Ishikawa (cell line): ENCODE results near the gene ACTL7A.

Source experiments
- CREB1 ChIP-seq: IDR thresholded peaks from 2 replicates; pipeline ENCODE4 v1.6.1; 2012; ENCODE audit warnings: low read depth
- EGR1 ChIP-seq: IDR thresholded peaks from 2 replicates; pipeline ENCODE4 v1.6.1; 2012
- EP300 ChIP-seq: IDR thresholded peaks from 2 replicates; pipeline ENCODE4 v1.6.1; 2012; ENCODE audit warnings: borderline replicate concordance
- MAX ChIP-seq: IDR thresholded peaks from 2 replicates; pipeline ENCODE4 v1.6.1; 2012
- RAD21 ChIP-seq: IDR thresholded peaks from 2 replicates; pipeline ENCODE4 v1.6.1; 2012; ENCODE audit warnings: low read depth
- TAF1 ChIP-seq: IDR thresholded peaks from 2 replicates; pipeline ENCODE4 v1.6.1; 2012; ENCODE audit warnings: low read depth, mild to moderate bottlenecking
- YY1 ChIP-seq: IDR thresholded peaks from 2 replicates; pipeline ENCODE4 v1.6.1; 2012; ENCODE audit warnings: low read depth
- TF ChIP-seq, protein P1 (sequence below): IDR thresholded peaks from 2 replicates; pipeline ENCODE4 v1.6.1; 2012

- TF ChIP-seq EP300 (no peak), CREB1 (no peak), TAF1 (no peak), MAX (no peak), YY1 (no peak), RAD21 (no peak), EGR1 (no peak)
- TF ChIP-seq, protein P1, sequence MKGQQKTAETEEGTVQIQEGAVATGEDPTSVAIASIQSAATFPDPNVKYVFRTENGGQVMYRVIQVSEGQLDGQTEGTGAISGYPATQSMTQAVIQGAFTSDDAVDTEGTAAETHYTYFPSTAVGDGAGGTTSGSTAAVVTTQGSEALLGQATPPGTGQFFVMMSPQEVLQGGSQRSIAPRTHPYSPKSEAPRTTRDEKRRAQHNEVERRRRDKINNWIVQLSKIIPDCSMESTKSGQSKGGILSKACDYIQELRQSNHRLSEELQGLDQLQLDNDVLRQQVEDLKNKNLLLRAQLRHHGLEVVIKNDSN, result no peak
These were observed 16.1 kb upstream of the ACTL7A start for GRCh38 chr9:108845947-108846346.
